ENCODE results near the gene HDAC9. TPM values are rescaled to one million over a fixed set of nuclear protein-coding genes. Genes with fewer than 3 reads are reported as not detected.

Gene HDAC9
- total RNA-seq, 2 experiments from 2014 or later, result 0.69 to 0.94 TPM

DNA sequence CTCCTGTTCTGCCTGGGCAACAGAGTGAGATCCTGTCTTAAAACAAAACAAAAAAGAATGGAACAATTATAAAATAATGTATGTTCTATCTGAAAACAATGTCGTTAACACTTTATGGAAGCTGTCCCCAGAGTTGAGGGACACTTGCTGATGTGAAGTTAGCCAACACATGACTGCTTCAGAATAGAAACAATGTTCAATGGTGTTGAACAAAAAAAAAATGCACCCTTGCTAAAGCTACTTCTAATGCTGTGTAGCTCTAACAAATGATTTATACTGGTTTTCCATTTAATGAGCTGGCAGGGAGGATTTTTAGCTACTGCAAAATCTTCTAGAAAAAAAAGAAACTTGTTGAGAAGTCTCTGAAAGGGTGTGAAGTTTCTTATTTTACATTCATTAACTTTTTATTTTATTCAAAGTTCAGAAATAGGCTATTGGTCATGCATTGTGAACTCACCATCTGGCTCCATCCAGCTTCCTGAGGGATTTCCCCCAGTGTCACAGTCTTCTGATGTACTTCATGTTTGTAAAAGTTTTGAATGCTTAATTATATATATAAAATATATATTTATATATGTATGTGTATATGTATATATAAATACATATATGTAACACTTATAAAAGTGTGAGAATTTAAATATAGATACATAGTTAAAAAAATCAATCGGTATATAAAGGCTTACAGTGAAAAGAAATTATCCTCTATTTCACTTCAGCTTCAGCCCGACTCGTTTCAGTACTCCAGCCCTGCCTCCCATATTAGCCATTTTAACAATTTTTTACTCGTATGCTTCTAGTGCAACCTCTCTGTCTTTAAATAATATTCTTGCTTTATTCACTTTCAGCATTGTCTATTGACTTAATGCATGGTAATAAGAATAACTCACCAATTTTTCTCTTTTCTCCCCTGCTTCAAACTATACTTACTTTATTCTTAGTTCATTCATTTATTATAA lies 35.0 kb downstream of the HDAC9 start:
- peaks cover 3% of the 10 kb centered on the region for H3K4me1 Mint-ChIP-seq
- ChIA-PET CTCF (no interaction called here), POLR2A (no interaction called here)
- no peak overlapping the region for H3K27ac Mint-ChIP-seq
- intact Hi-C loops (cut with DNase I, micrococcal nuclease), result no loop called here
- no peaks in the 10 kb centered on the region for H3K9me3 Mint-ChIP-seq (ENCODE audit: low read depth)
- DNase-seq (no peak), ATAC-seq (no peak)
- no peak overlapping the region for H3K4me3 Mint-ChIP-seq
- H3K36me3 Mint-ChIP-seq (ENCODE audit: low read depth), result no peaks in the 10 kb centered on the region
- H3K27me3 Mint-ChIP-seq, result no peaks in the 10 kb centered on the region

DNA sequence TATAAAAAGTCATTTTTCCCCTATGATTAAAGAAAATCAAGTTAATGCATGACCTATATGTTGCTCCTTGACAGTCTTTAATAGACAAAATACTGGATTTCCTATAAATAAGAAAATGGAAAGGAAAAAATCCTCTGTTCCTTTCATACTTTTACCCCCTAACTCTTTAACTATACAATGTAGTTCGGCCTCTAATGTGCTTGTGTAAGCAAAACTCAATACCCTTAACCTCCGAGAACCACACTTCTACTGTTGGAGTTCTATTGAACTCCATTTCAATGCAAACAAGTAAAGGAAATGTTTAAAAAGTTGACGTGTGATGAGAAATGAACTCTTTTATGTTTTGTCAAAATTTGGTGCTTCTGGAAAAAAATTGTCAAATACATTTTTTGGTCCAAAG lies 36.0 kb downstream of the HDAC9 start:
- intact Hi-C loops (cut with DNase I, micrococcal nuclease), result no loop called here
- Mint-ChIP-seq H3K27me3 (no peaks in the 10 kb centered on the region), H3K27ac (no peak overlapping the region), H3K36me3 (ENCODE audit: low read depth) (no peaks in the 10 kb centered on the region), H3K4me1 (peaks cover 3% of the 10 kb centered on the region), H3K9me3 (ENCODE audit: low read depth) (no peaks in the 10 kb centered on the region), H3K4me3 (no peak overlapping the region)
- CTCF ChIA-PET, result no interaction called here
- ATAC-seq (no peak), DNase-seq (no peak)
- POLR2A ChIA-PET, result no interaction called here

DNA sequence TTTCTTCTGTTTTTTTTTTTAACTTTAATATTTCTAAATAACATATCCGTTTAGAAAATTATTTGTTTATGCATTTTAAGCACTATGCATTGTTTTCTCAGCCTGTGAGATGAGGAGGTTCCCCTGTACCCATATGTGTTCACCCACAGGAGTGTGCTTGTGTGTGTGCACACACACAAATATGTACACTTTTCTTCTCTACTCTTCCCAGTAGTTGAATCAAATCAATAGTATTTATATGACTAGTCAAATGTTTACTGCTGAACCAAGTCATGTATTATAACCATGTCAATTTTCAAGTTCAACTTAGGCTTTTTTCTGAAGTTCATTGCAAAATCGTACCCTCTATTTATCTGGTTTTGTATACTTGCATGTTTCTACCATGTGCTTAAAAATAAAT lies 37.3 kb downstream of the HDAC9 start:
- intact Hi-C loops (cut with DNase I, micrococcal nuclease), result no loop called here
- peak; percentile 47 for ATAC-seq
- CTCF ChIA-PET, result no interaction called here
- Mint-ChIP-seq H3K4me3 (no peak overlapping the region), H3K27me3 (peaks cover 2% of the 10 kb centered on the region), H3K36me3 (ENCODE audit: low read depth) (no peaks in the 10 kb centered on the region), H3K27ac (no peak overlapping the region), H3K9me3 (ENCODE audit: low read depth) (no peaks in the 10 kb centered on the region), H3K4me1 (peaks cover 4% of the 10 kb centered on the region)
- no peak for DNase-seq
- POLR2A ChIA-PET, result no interaction called here

DNA sequence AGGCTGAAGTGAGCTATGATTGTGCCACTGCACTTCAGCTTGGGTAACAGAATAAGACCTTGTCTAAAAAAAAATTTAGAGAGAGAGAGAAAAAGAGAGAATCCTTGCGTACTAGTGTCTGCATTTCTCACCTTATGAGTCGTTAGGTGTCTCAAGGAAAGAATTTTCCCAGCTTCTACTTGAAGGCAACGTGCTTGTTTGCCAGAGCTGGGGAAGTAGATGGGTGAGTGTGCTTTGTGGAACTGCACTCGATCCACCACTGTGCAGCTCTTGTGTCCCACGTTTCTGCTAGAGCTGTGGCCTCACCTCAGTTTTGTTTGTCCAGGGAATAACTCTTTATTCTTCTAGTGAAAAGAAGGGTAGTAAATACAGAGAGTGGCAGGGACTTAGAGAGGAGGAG lies 38.9 kb downstream of the HDAC9 start:
- ChIA-PET CTCF (no interaction called here), POLR2A (interaction anchor here (0.6 kb wide), 1 partner anchor 144 kb away, joined by 3 read pairs; no protein-coding TSS in a partner anchor)
- peaks cover 14% of the 10 kb centered on the region for H3K4me1 Mint-ChIP-seq
- DNase-seq, result no peak
- no peak overlapping the region for H3K4me3 Mint-ChIP-seq
- ATAC-seq, result no peak
- H3K36me3 Mint-ChIP-seq (ENCODE audit: low read depth), result no peaks in the 10 kb centered on the region
- H3K27me3 Mint-ChIP-seq, result peaks cover 2% of the 10 kb centered on the region
- no peaks in the 10 kb centered on the region for H3K9me3 Mint-ChIP-seq (ENCODE audit: low read depth)
- H3K27ac Mint-ChIP-seq, result no peak overlapping the region
- intact Hi-C loops (cut with DNase I, micrococcal nuclease), result no loop called here

DNA sequence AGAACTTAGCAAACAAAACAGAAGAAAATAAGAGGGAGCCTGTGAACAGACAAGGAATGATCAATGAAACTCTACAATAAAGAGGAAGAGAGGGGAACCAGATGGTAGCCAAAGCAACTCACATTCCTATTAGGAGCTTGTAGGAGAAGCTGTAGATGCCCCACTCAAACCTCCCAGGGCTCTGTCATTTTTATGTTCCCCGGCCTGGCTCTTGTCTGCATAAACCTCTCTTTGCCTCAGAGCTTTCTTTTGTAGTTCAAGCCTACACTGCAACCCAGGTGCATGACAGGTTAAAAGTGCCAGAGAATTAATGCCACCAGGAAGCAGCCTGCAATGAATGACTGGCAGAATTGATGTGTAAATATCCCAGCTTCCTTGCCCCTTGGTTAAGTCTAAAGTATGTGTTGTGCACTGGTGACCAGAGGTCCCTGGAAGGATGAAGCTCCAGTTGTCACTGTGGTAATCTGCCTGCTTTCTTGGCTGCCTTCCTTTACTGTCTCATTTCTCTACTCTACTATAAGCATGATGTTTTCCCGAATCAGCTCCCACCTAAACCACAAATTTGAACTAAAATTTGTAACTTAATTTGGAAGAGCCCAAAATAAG lies 40.4 kb downstream of the HDAC9 start:
- Mint-ChIP-seq H3K27me3 (peaks cover 2% of the 10 kb centered on the region), H3K9me3 (ENCODE audit: low read depth) (no peaks in the 10 kb centered on the region), H3K4me3 (no peak overlapping the region), H3K27ac (no peak overlapping the region), H3K36me3 (ENCODE audit: low read depth) (no peaks in the 10 kb centered on the region), H3K4me1 (peaks cover 16% of the 10 kb centered on the region)
- ChIA-PET POLR2A (no interaction called here), CTCF (interaction anchor here (0.9 kb wide), 1 partner anchor 100 kb away, joined by 3 read pairs; no protein-coding TSS in a partner anchor)
- DNase-seq (no peak), ATAC-seq (no peak)
- intact Hi-C loops (cut with DNase I, micrococcal nuclease), result no loop called here

DNA sequence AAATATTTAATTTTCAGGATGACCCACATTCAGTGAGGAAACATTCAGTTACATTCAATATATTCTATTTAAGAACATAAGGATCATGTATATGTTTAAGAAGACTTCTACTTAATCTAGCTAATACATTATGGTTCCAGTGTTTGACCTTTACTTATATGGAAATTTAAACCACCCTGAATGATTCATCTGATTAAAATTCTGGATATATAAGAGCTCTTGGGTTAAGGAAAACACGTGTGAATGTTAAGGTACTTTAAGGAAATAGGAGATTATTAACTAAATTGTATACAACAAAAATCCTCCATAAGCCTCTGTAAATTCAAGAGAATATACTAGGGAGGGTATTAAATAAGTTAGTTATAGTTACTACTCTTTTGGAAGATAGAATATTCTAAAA lies 40.9 kb downstream of the HDAC9 start:
- ChIA-PET POLR2A (no interaction called here), CTCF (interaction anchor here (0.9 kb wide), 1 partner anchor 99 kb away, joined by 3 read pairs; no protein-coding TSS in a partner anchor)
- intact Hi-C loops (cut with DNase I, micrococcal nuclease), result no loop called here
- Mint-ChIP-seq H3K27me3 (peaks cover 2% of the 10 kb centered on the region), H3K9me3 (ENCODE audit: low read depth) (no peaks in the 10 kb centered on the region), H3K4me1 (peaks cover 16% of the 10 kb centered on the region), H3K4me3 (no peak overlapping the region), H3K36me3 (ENCODE audit: low read depth) (no peaks in the 10 kb centered on the region), H3K27ac (no peak overlapping the region)
- ATAC-seq (no peak), DNase-seq (no peak)

DNA sequence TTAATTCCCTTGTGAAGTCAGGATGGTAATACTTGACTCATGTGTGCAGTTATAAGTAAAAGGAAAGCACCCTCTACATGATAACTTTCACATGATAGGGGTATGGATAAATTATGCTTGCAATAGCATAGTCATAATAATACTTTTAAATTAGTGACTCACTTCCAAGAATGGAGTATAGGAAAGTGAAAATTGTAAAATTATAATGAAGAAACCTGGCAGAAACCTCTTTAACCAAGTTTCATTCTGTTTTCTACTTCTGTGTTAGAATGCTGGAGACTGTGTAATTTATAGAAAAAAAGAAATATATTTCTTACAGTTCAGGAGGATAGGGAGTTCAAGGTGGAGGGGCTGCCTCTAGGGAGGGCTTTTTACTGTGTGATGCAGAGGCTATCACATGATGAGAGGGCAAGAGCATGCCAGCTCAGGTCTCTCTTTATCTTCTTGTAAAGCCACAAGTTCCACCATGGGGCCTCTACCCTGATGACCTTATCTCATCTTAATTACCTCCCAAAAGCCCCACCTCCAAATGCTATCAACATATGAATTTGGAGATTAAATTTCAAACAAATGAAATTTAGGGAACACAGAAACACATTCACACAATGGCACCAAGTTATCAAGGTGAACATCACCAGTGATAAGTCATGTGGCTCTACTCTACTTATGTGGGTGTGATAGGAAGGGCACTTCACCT lies 43.2 kb downstream of the HDAC9 start:
- Mint-ChIP-seq H3K36me3 (ENCODE audit: low read depth) (no peaks in the 10 kb centered on the region), H3K27me3 (peaks cover 2% of the 10 kb centered on the region), H3K4me1 (peaks cover 13% of the 10 kb centered on the region), H3K27ac (peak overlapping the region; percentile 55), H3K4me3 (no peak overlapping the region), H3K9me3 (ENCODE audit: low read depth) (no peaks in the 10 kb centered on the region)
- ATAC-seq (peak; percentile 89), DNase-seq (peak; percentile 6)
- ChIA-PET CTCF (no interaction called here), POLR2A (no interaction called here)
- intact Hi-C loops (cut with DNase I, micrococcal nuclease), result no loop called here

DNA sequence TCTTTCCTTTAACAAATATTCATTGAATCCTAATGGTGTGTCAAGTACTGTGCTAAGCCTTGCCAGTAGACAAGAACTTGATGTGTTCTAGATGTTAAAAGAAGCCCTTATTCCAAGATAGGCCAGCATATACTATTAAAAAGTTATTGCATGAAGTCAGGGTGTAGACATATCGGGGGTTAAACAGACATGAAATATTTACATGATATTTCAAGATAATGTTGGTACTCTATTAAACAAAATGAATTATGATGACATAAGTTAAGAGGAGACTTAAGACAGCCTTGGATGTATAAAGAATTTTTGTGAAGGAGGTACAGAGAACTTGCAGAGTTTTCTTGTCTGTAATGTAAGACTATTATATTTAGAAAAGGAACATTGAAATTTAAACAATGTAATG lies 44.8 kb downstream of the HDAC9 start:
- no peak for ATAC-seq
- Mint-ChIP-seq H3K9me3 (ENCODE audit: low read depth) (no peaks in the 10 kb centered on the region), H3K36me3 (ENCODE audit: low read depth) (no peaks in the 10 kb centered on the region), H3K4me1 (peaks cover 13% of the 10 kb centered on the region), H3K4me3 (no peak overlapping the region), H3K27ac (no peak overlapping the region), H3K27me3 (peaks cover 2% of the 10 kb centered on the region)
- CTCF ChIA-PET, result no interaction called here
- POLR2A ChIA-PET, result no interaction called here
- intact Hi-C loops (cut with DNase I, micrococcal nuclease), result no loop called here
- DNase-seq, result no peak

DNA sequence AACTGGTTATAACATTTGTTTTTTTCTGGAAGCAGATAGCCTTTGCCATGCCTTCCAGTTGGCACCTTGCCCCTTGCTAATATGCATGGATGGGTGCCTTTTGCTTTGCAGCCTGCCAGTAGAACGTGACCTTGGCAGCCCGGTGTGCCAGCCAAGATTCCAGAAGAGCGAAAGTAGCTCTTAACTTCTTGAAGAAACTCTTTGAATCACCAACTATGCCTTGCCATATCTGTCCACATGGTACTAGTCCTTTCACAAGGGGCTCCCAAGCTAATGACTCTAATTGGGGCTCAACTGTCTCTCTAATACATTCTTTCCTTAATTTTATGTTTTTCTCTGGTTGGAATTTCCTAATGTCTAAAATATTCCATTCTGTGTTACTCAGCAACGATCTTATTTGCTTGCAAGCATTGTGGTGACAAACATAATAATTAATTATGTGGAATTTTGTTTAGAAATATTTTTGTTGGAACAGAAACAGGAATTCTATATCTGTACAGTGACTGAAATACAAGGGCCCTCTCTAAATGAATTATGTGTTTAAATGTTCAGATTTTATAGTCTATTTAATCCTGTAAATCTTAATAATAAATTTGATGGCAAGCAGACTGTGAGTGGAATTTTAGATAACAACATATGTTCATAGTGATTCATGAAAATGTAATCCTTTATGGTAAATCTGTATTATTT lies 45.8 kb downstream of the HDAC9 start:
- no peak overlapping the region for H3K27ac Mint-ChIP-seq
- DNase-seq (no peak), ATAC-seq (no peak)
- H3K4me3 Mint-ChIP-seq, result no peak overlapping the region
- peaks cover 13% of the 10 kb centered on the region for H3K4me1 Mint-ChIP-seq
- no peaks in the 10 kb centered on the region for H3K36me3 Mint-ChIP-seq (ENCODE audit: low read depth)
- ChIA-PET POLR2A (no interaction called here), CTCF (interaction anchor here (0.6 kb wide), 1 partner anchor 1019 kb away, joined by 3 read pairs; no protein-coding TSS in a partner anchor)
- H3K9me3 Mint-ChIP-seq (ENCODE audit: low read depth), result no peaks in the 10 kb centered on the region
- intact Hi-C loops (cut with DNase I, micrococcal nuclease), result no loop called here
- peaks cover 2% of the 10 kb centered on the region for H3K27me3 Mint-ChIP-seq

DNA sequence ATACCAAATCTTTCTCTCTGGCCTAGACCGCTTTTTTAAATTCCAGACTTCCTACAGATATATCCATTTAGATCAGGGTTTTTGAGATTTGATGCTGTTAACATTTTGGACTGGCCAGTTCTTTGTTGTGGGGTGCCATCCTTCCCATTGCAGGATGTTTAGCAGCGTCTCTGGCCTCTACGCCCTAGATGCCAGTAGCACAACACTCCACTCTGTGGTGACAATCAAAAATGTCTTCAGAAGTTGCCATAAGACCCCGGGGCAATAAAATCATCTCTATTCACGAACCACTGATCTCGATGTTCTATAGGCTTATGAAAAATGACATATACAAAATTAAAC lies 46.3 kb downstream of the HDAC9 start:
- H3K4me1 Mint-ChIP-seq, result peaks cover 13% of the 10 kb centered on the region
- intact Hi-C loops (cut with DNase I, micrococcal nuclease), result no loop called here
- H3K36me3 Mint-ChIP-seq (ENCODE audit: low read depth), result no peaks in the 10 kb centered on the region
- H3K27ac Mint-ChIP-seq, result no peak overlapping the region
- ATAC-seq (no peak), DNase-seq (no peak)
- POLR2A ChIA-PET, result no interaction called here
- no peaks in the 10 kb centered on the region for H3K9me3 Mint-ChIP-seq (ENCODE audit: low read depth)
- peaks cover 2% of the 10 kb centered on the region for H3K27me3 Mint-ChIP-seq
- CTCF ChIA-PET, result no interaction called here
- no peak overlapping the region for H3K4me3 Mint-ChIP-seq

DNA sequence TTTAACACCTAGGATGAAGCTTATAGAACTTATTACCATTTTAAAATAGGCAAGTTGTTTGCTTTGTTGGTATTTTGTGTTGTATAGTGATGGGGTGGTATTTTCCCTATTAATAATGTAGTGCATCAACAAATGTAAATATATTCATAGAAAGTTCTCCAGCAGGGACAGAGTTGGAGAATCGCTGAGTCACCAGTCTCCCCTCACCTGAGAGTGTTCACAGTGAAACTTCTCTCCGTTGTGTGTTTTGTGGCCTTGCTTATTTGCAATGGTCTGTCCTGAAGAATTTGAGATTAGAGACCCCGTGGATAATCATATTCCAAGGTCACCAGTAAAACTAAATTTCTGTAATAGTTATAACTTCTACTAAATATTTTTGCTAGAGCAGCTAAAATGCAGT lies 51.0 kb downstream of the HDAC9 start:
- POLR2A ChIA-PET, result no interaction called here
- intact Hi-C loops (cut with DNase I, micrococcal nuclease), result no loop called here
- H3K4me3 Mint-ChIP-seq, result no peak overlapping the region

More for the DNA sequence above, 51.0 kb downstream of the HDAC9 start:
- H3K36me3 Mint-ChIP-seq (ENCODE audit: low read depth), result no peaks in the 10 kb centered on the region
- H3K9me3 Mint-ChIP-seq (ENCODE audit: low read depth), result no peaks in the 10 kb centered on the region
- no peaks in the 10 kb centered on the region for H3K4me1 Mint-ChIP-seq
- no peak for DNase-seq
- no peak overlapping the region for H3K27ac Mint-ChIP-seq
- no peaks in the 10 kb centered on the region for H3K27me3 Mint-ChIP-seq
- CTCF ChIA-PET, result no interaction called here
- ATAC-seq, result no peak

Measured in activated CD4-positive, alpha-beta T cell treated with anti-CD3 and anti-CD28 coated beads for 36 hours (primary cell).